Measurements from ENCODE around the gene TSEN54. TPM values are rescaled to one million over a fixed set of nuclear protein-coding genes. Genes with fewer than 3 reads are reported as not detected.

TSEN54 gene
- total and polyA plus RNA-seq, 4 donors: 9.1 to 15.1 (median 12.3) TPM

DNA sequence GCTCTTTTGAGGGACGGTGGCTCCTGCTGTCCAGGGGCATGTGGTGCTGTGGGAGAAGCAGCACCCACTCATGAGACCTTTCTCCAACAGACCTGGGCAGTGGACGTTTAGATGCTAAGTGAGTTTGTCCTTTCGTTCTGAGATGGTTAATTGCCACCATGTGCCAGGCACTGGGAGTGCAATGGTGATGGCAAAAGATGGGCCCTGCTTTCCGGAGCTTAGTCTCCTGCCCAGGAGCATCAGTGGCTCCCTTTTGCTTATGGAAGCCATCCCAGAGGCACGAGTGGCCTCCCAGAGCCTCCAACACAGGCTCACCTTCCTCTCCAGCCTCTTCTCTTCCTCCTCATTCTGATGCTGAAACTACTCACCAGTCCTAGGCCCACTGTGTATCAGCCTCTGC is 29.4 kb upstream of the TSEN54 start:
- Histone ChIP-seq H3K27me3 (ENCODE audit: control insufficient read depth in 4 of 4, insufficient read depth in 4 of 4, low read length in 3 of 4) (no peaks in the 10 kb centered on the region), H3K9me3 (ENCODE audit: control insufficient read depth in 4 of 4, low read length in 3 of 4) (no peaks in the 10 kb centered on the region), H3K27ac (ENCODE audit: low read depth in 1 of 2, low read length in 2 of 2) (no peak overlapping the region), H3K4me1 (ENCODE audit: control insufficient read depth in 4 of 4, insufficient read depth in 4 of 4, low read length in 3 of 4) (peaks cover 0 to 22% (median 4%) of the 10 kb centered on the region in 4 donors), H3K9ac (ENCODE audit: low read depth in 1 of 2, low read length in 2 of 2) (no peak overlapping the region), H3K4me3 (ENCODE audit: low read depth in 1 of 3, low read length in 3 of 3) (no peak overlapping the region), H3K36me3 (ENCODE audit: control insufficient read depth in 4 of 4, insufficient read depth in 3 of 4, low read depth in 1 of 4, low read length in 3 of 4) (peaks cover 0 to 6% (median under 1%) of the 10 kb centered on the region in 4 donors)
- DNase-seq (ENCODE audit: low spot score): no peak
- 82% methylated on average over 5 of the region's 5 CpGs for WGBS
- TF ChIP-seq JUND (IDR thresholded peaks at IDR 0.05) (no peak), ZBTB33 (IDR thresholded peaks at IDR 0.05) (no peak), NR2F2 (IDR thresholded peaks at IDR 0.05) (no peak), FOXA2 (IDR thresholded peaks at IDR 0.05) (no peak)

DNA sequence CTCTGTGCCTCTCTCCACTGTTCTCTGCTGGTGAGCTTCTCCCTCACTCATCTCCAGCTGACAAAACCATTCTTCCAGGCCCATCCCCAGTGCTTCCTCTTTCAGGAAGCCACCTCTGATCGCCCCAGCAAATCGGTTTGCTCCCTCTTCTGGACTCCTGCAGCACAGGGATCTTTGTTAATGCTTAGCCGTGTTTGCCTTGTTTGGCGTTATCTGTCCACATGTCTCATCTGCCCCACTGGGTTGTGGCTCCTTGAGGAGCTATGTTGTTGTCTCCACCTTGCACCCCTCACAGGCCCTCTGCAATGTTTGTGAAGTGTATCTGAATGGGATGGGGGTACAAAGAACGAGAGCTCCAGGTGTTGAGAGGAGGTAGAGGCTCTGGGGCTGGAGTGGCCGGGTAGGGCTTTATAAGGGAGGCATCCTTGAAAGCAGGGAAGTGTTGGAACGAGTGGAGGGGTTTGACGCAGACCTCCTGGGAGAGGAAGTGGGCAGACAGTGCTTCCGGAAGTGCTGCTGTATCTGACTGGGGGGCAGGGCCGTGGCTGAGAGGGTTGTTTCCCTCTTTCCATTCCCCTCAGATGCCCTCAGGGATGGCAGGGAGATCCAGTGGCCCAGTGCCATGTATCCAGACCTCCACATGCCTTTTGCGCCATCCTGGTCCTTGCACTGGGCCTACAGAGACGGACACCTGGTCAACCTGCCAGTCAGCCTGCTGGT is 28.8 kb upstream of the TSEN54 start:
- 72% methylated on average over 12 of the region's 12 CpGs for WGBS
- Histone ChIP-seq H3K27ac (ENCODE audit: low read depth in 1 of 2, low read length in 2 of 2) (no peak overlapping the region), H3K36me3 (ENCODE audit: control insufficient read depth in 4 of 4, insufficient read depth in 3 of 4, low read depth in 1 of 4, low read length in 3 of 4) (peaks cover 0 to 12% (median 1%) of the 10 kb centered on the region in 4 donors), H3K4me3 (ENCODE audit: low read depth in 1 of 3, low read length in 3 of 3) (no peak overlapping the region), H3K27me3 (ENCODE audit: control insufficient read depth in 4 of 4, insufficient read depth in 4 of 4, low read length in 3 of 4) (no peaks in the 10 kb centered on the region), H3K9ac (ENCODE audit: low read depth in 1 of 2, low read length in 2 of 2) (no peak overlapping the region), H3K4me1 (ENCODE audit: control insufficient read depth in 4 of 4, insufficient read depth in 4 of 4, low read length in 3 of 4) (peaks cover 0 to 22% (median 4%) of the 10 kb centered on the region in 4 donors), H3K9me3 (ENCODE audit: control insufficient read depth in 4 of 4, low read length in 3 of 4) (no peaks in the 10 kb centered on the region)
- TF ChIP-seq HNF4G (IDR thresholded peaks at IDR 0.05): no peak
- TF ChIP-seq RAD21 (IDR thresholded peaks at IDR 0.05): peak in 1 of 2 donors; percentile 43
- TF ChIP-seq NR2F2 (IDR thresholded peaks at IDR 0.05): no peak
- TF ChIP-seq CTCF (IDR thresholded peaks at IDR 0.05; ENCODE audit: low read depth, low read length, missing input control): no peak
- peak in 1 of 2 donors; percentile 57 for TF ChIP-seq GABPA (IDR thresholded peaks at IDR 0.05 in 1 of 2, conservative IDR thresholded peaks at IDR 0.05 in 1 of 2)
- TF ChIP-seq, protein P1, sequence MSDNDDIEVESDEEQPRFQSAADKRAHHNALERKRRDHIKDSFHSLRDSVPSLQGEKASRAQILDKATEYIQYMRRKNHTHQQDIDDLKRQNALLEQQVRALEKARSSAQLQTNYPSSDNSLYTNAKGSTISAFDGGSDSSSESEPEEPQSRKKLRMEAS (IDR thresholded peaks at IDR 0.05): no peak
- TF ChIP-seq JUND (IDR thresholded peaks at IDR 0.05): no peak
- no peak for TF ChIP-seq REST (IDR thresholded peaks at IDR 0.05)
- no peak for DNase-seq (ENCODE audit: low spot score)
